Upper lobe of right lung (tissue), 1 donor: Measurements from ENCODE around the gene ZFAND3. TPM values are rescaled to one million over a fixed set of nuclear protein-coding genes. Genes with fewer than 3 reads are reported as not detected.

Experiments
- ATAC-seq: fragments of 200-7000 bp; cut with Tn5 transposase; one replicate; pipeline ENCODE4 v1.9.1; 2020; ENCODE audit warnings: mild to moderate bottlenecking, moderate library complexity
- DNase-seq: peaks from one replicate; pipeline ENCODE4 v3.0.0-alpha.2; 2020
- H3K27ac ChIP-seq: fragments of 200-600 bp; one replicate; pipeline ENCODE4 v1.8.0; 2022
- H3K27me3 ChIP-seq: fragments of 200-600 bp; one replicate; pipeline ENCODE4 v1.8.0; 2022; ENCODE audit warnings: mild to moderate bottlenecking
- H3K36me3 ChIP-seq: fragments of 200-600 bp; one replicate; pipeline ENCODE4 v1.8.0; 2022
- H3K4me1 ChIP-seq: fragments of 200-600 bp; one replicate; pipeline ENCODE4 v1.8.0; 2022
- H3K4me3 ChIP-seq: fragments of 200-600 bp; one replicate; pipeline ENCODE4 v1.8.0; 2022; ENCODE audit warnings: mild to moderate bottlenecking
- H3K9me3 ChIP-seq: fragments of 200-600 bp; one replicate; pipeline ENCODE4 v1.8.0; 2022
- intact Hi-C: fragments of 100-400 bp; cut with DNase I; formaldehyde crosslinking; loops from one replicate; pipeline ENCODE4 v1.11.0; 2022
- total RNA-seq: library from RNA; stranded (reverse); fragmentation: NEBNext Ultra II Directional; extraction: Animal tissue kit (Norgen Biotek cat#: 25700); gene quantifications from one replicate; pipeline ENCODE4 v1.2.1, GENCODE V29; 2021
- TF ChIP-seq, protein P1 (sequence below): fragments of 200-600 bp; IDR thresholded peaks from one replicate; pipeline ENCODE4 v1.8.0; 2022; ENCODE audit warnings: antibody characterized with exemption
- donor health status: DM: no; HTN: yes; CAD: no; lungs with severe emphysema.

The ZFAND3 gene
- total RNA-seq, 1 donor from 2014 or later = 69.1 TPM

DNA sequence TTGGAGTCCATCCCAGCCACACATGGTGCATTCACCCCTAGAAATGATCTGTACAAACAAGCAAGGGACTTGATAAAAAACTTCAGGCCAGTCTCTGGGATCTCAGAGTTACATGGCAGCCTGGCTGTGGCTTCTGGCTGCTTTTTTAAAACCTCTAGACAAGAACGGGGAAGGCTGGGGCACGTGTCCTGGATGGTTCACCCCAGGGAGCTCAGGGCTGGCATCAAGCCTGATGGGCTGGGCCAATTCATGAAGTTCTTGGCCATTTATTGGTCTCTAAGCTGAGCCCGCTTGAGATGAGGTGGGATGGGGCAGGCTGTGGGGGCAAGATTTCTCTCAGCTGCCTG lies 10.4 kb upstream of the ZFAND3 start:
- no peak for ATAC-seq
- no peaks in the 10 kb centered on the region for H3K4me1 ChIP-seq
- intact Hi-C loops = no loop called here
- no peaks in the 10 kb centered on the region for H3K36me3 ChIP-seq
- no peak for DNase-seq
- no peaks in the 10 kb centered on the region for H3K9me3 ChIP-seq
- no peak overlapping the region for H3K4me3 ChIP-seq
- H3K27ac ChIP-seq = no peak overlapping the region
- TF ChIP-seq, protein P1, sequence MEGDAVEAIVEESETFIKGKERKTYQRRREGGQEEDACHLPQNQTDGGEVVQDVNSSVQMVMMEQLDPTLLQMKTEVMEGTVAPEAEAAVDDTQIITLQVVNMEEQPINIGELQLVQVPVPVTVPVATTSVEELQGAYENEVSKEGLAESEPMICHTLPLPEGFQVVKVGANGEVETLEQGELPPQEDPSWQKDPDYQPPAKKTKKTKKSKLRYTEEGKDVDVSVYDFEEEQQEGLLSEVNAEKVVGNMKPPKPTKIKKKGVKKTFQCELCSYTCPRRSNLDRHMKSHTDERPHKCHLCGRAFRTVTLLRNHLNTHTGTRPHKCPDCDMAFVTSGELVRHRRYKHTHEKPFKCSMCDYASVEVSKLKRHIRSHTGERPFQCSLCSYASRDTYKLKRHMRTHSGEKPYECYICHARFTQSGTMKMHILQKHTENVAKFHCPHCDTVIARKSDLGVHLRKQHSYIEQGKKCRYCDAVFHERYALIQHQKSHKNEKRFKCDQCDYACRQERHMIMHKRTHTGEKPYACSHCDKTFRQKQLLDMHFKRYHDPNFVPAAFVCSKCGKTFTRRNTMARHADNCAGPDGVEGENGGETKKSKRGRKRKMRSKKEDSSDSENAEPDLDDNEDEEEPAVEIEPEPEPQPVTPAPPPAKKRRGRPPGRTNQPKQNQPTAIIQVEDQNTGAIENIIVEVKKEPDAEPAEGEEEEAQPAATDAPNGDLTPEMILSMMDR = no peak
- H3K27me3 ChIP-seq = no peaks in the 10 kb centered on the region

DNA sequence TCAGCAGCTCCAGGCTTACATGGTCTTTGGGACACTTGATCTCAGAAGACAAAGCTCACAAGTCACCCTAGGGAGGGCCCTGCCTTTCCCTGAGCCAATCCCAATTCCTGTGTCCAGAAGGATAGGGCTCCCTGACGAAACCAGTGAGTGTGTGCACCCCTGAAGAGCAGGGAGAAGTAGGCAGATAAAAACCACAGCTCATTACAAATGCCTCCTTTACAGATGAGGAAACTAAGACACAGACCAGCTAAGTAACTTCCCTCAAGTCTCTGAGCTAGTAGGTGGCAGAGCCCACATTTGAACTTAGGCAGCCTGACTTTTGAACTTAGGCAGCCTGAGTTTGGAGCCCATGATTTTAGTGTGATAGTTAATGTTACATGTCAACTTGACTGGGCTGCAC lies 6.7 kb upstream of the ZFAND3 start:
- Histone ChIP-seq H3K9me3 (no peaks in the 10 kb centered on the region), H3K27me3 (no peaks in the 10 kb centered on the region), H3K4me3 (no peak overlapping the region), H3K27ac (no peak overlapping the region), H3K36me3 (no peaks in the 10 kb centered on the region), H3K4me1 (peaks cover 1% of the 10 kb centered on the region)
- ATAC-seq (peak; percentile 95), DNase-seq (no peak)
- intact Hi-C loops = no loop called here
- TF ChIP-seq, protein P1 = no peak

DNA sequence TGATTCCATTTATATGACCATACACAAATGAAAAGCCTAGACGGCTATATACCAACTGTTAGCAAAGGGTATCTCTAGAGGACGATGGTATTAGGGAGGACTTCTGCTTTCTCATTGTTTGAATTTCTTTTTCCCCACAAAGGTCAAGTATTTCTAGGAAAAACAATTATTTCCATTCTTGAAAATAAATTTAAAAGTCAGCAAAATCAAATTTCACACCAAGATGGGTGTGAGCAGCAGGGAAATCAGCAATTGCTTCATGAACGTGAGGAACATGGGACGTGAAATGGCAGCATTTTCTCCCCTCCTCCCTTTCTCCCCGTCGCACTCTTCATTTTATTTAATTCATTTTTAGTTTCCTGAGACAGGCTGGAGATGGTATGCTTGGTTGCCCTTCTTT lies 5.2 kb upstream of the ZFAND3 start:
- intact Hi-C loops = no loop called here
- Histone ChIP-seq H3K27me3 (no peaks in the 10 kb centered on the region), H3K27ac (no peak overlapping the region), H3K36me3 (no peaks in the 10 kb centered on the region), H3K4me3 (no peak overlapping the region), H3K9me3 (no peaks in the 10 kb centered on the region), H3K4me1 (peaks cover 6% of the 10 kb centered on the region)
- no peak for ATAC-seq
- DNase-seq = no peak
- TF ChIP-seq, protein P1 = no peak

DNA sequence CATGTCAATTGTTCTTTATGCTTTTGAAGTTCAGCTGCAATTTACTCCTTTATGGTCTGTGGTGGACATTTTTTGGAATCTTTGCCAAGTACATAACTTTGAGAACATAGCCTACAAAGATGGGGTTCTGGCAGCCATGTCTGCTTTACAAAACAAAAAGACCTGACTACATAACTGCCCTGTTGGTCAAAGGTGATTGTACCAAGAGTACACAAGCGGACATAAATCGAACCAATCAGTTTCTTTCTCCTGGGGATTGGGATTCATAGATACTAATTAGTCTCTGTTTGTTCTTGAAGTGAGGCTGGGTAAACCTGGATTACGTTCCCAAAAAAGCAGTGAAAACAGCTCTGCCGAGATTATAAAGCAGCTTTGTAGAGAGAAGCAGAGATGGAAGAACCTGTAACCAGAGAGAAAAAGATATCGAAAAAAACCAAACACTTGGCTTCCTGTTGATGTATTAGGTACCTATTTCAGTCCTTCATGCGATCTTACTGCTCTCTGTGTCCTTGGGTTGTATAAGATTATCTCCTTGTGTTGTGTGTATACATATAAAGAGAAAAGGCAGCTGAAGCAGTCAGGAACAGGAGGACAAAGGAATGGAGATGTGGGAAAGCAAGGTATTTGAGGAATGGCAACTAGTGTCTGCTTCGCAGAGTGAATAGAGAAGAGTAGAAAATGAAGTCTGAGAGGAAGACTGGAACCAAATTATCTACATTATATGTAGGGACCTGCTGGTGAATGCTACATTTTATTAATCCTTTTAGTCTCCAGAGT lies 2.7 kb upstream of the ZFAND3 start:
- Histone ChIP-seq H3K4me3 (no peak overlapping the region), H3K9me3 (no peaks in the 10 kb centered on the region), H3K27ac (no peak overlapping the region), H3K4me1 (peaks cover 20% of the 10 kb centered on the region), H3K27me3 (no peaks in the 10 kb centered on the region), H3K36me3 (no peaks in the 10 kb centered on the region)
- TF ChIP-seq, protein P1 = no peak
- DNase-seq (no peak), ATAC-seq (no peak)
- intact Hi-C loops = no loop called here

DNA sequence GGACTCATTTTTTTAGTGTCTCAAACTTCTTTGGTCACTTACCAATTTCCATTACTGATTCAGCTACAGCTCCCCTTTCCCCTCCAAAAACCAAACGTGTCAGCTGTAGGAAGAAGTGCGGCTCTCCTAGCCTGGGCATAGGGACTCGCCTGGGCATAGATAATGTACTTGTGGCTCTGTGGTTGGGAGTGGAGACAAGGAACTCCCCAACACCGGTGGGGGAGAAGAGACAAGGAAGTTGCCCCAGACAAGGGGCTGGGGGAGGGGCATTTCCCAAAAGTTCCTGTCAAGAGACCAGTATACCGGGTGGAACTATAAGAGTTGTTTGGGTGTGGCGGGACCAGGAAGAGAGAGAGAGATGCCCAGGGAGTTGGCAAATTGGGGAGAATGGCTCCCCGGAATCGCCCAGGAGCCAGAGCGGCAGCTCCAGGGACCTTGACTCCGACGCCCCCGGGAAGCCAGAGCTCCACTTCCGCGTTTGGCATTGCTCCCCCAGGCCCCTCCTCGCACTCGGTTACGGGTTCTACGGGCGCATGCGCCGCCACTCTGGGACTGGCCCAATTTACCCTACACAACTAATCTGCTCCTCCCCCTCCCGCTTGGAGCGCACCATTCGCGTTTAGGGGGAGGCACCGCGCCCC lies 871 bp upstream of the ZFAND3 start:
- DNase-seq (peak; percentile 98), ATAC-seq (peak; percentile 90)
- Histone ChIP-seq H3K4me1 (peaks cover 38% of the 10 kb centered on the region), H3K27ac (peak overlapping the region; percentile 99), H3K27me3 (no peaks in the 10 kb centered on the region), H3K36me3 (no peaks in the 10 kb centered on the region), H3K9me3 (no peaks in the 10 kb centered on the region), H3K4me3 (peak overlapping the region; percentile 66)
- TF ChIP-seq, protein P1 = no peak
- intact Hi-C loops = no loop called here
